Smooth muscle cell (in vitro differentiated cells): ENCODE measurements around the gene MARCHF10. TPM values are rescaled to one million over a fixed set of nuclear protein-coding genes. Genes with fewer than 3 reads are reported as not detected.

Experiments used
- DNase-seq: peaks from one replicate; lab custom pipeline; 2025; ENCODE audit not compliant: unreplicated experiment; lab: John Stamatoyannopoulos, UW
- H2AFZ ChIP-seq: fragments of 200-600 bp; sonication (generic); 2 replicates; pipeline ENCODE4 v1.6.0; 2016; ENCODE audit warnings: antibody characterized with exemption, low read depth, mild to moderate bottlenecking
- H3F3A ChIP-seq: fragments of 200-600 bp; sonication (generic); 2 replicates; pipeline ENCODE4 v1.6.0; 2017; ENCODE audit warnings: antibody characterized with exemption, low read depth
- H3K27ac ChIP-seq: fragments of 200-600 bp; sonication (generic); 2 replicates; pipeline ENCODE4 v1.5.1; 2016; ENCODE audit warnings: low read depth, mild to moderate bottlenecking
- H3K27me3 ChIP-seq: fragments of 200-600 bp; sonication (generic); 2 replicates; pipeline ENCODE4 v1.6.1; 2016; ENCODE audit warnings: low read depth, mild to moderate bottlenecking
- H3K36me3 ChIP-seq: fragments of 200-600 bp; sonication (generic); 2 replicates; pipeline ENCODE4 v1.5.1; 2016; ENCODE audit warnings: low read depth
- H3K4me1 ChIP-seq: fragments of 200-600 bp; sonication (generic); 2 replicates; pipeline ENCODE4 v1.5.1; 2016; ENCODE audit warnings: low read depth
- H3K4me2 ChIP-seq: fragments of 200-600 bp; sonication (generic); 2 replicates; pipeline ENCODE4 v1.6.0; 2016; ENCODE audit warnings: mild to moderate bottlenecking
- H3K4me3 ChIP-seq: fragments of 200-600 bp; sonication (generic); 2 replicates; pipeline ENCODE4 v1.5.1; 2016; ENCODE audit warnings: mild to moderate bottlenecking
- H3K79me2 ChIP-seq: fragments of 200-600 bp; sonication (generic); 2 replicates; pipeline ENCODE4 v1.6.0; 2016; ENCODE audit warnings: low read depth, mild to moderate bottlenecking
- H3K9ac ChIP-seq: fragments of 200-600 bp; sonication (generic); 2 replicates; pipeline ENCODE4 v1.6.0; 2016; ENCODE audit warnings: low read depth
- H3K9me3 ChIP-seq: fragments of 200-600 bp; sonication (generic); replicated peaks from 2 replicates; pipeline ENCODE4 v1.5.1; 2016; ENCODE audit warnings: low read depth
- H4K20me1 ChIP-seq: fragments of 200-600 bp; sonication (generic); 2 replicates; pipeline ENCODE4 v1.6.0; 2016; ENCODE audit warnings: low read depth
- CTCF ChIP-seq: fragments of 200-600 bp; sonication (generic); IDR thresholded peaks from 2 replicates; pipeline ENCODE4 v1.5.1; 2017; ENCODE audit warnings: borderline replicate concordance, mild to moderate bottlenecking, antibody characterized with exemption; ENCODE audit not compliant: insufficient read depth, poor library complexity, severe bottlenecking
- WGBS: methylation state at CpG from one replicate; pipeline ENCODE4 v1.1.7; 2016; ENCODE audit warnings: low lambda C conversion rate; 5-methylcytosine and 5-hydroxymethylcytosine counted together
- polyA plus RNA-seq: library from polyadenylated mRNA; unstranded; fragments of >200 nt; fragmentation: Nextera tagmentation; extraction: Ambion mirVana; gene quantifications from 2 replicates; pipeline ENCODE4 v1.2.1, GENCODE V29; 2016
- total RNA-seq: library from RNA; depleted of rRNA; stranded (reverse); fragments of >200 nt; gene quantifications from 2 replicates; pipeline ENCODE4 v1.2.3, GENCODE V29; 2014

Gene MARCHF10
- total and polyA plus RNA-seq, 2 experiments from 2014 or later: not detected

GRCh38 chr17:62804822-62805221 lies 3.3 kb downstream of the MARCHF10 start:
- WGBS: 16% methylated on average over 7 of the region's 8 CpGs
- no peaks in the 10 kb centered on the region for H3F3A ChIP-seq
- no peaks in the 10 kb centered on the region for H3K9me3 ChIP-seq
- no peak overlapping the region for H2AFZ ChIP-seq
- H3K4me2 ChIP-seq: peak overlapping the region; percentile 66
- H3K27me3 ChIP-seq: no peaks in the 10 kb centered on the region
- DNase-seq: no peak
- no peaks in the 10 kb centered on the region for H3K36me3 ChIP-seq
- TF ChIP-seq CTCF: no peak
- peak overlapping the region; percentile 92 for H3K9ac ChIP-seq
- peaks cover 14% of the 10 kb centered on the region for H3K4me1 ChIP-seq
- H3K27ac ChIP-seq: peak overlapping the region; percentile 99
- no peaks in the 10 kb centered on the region for H4K20me1 ChIP-seq
- no peak overlapping the region for H3K4me3 ChIP-seq
- no peaks in the 10 kb centered on the region for H3K79me2 ChIP-seq

DNA sequence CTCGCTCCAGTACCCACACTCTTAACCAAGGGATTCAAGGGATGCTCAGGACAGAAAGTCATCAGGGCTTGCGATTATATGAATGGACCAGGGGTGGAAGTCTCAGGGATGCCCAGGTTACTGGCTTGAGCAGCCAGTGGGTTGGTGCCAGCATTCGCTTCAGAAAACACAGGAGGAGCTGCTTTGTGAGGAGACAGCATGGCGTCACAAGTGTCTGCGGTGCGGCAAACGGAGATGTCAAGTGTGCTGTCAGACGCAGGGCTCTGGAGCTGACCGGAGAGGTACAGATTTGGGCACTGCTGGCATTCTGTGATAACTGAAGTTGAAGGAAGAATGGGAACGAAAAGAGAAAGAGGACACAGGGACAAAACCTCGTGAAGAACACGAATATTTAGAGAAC lies 4.1 kb downstream of the MARCHF10 start:
- no peaks in the 10 kb centered on the region for H3F3A ChIP-seq
- no peaks in the 10 kb centered on the region for H3K79me2 ChIP-seq
- H3K27ac ChIP-seq: peak overlapping the region; percentile 99
- no peaks in the 10 kb centered on the region for H4K20me1 ChIP-seq
- H2AFZ ChIP-seq: no peak overlapping the region
- H3K4me1 ChIP-seq: peaks cover 14% of the 10 kb centered on the region
- no peaks in the 10 kb centered on the region for H3K27me3 ChIP-seq
- no peaks in the 10 kb centered on the region for H3K36me3 ChIP-seq
- H3K9ac ChIP-seq: peak overlapping the region; percentile 92
- no peak for DNase-seq
- no peak overlapping the region for H3K4me3 ChIP-seq
- no peak overlapping the region for H3K4me2 ChIP-seq
- H3K9me3 ChIP-seq: no peaks in the 10 kb centered on the region
- no peak for TF ChIP-seq CTCF
- WGBS: 89% methylated on average over 12 of the region's 12 CpGs

- no peak overlapping the region for H3K9ac ChIP-seq
- H3K4me3 ChIP-seq: no peak overlapping the region
- 92% methylated on average over 9 of the region's 9 CpGs for WGBS
- H2AFZ ChIP-seq: no peak overlapping the region
- peaks cover 14% of the 10 kb centered on the region for H3K4me1 ChIP-seq
- no peaks in the 10 kb centered on the region for H4K20me1 ChIP-seq
- H3K79me2 ChIP-seq: no peaks in the 10 kb centered on the region
- no peak overlapping the region for H3K27ac ChIP-seq
- no peaks in the 10 kb centered on the region for H3K36me3 ChIP-seq
- H3F3A ChIP-seq: no peaks in the 10 kb centered on the region
- no peak overlapping the region for H3K4me2 ChIP-seq
- H3K9me3 ChIP-seq: no peaks in the 10 kb centered on the region
- no peak for DNase-seq
- H3K27me3 ChIP-seq: no peaks in the 10 kb centered on the region
- TF ChIP-seq CTCF: no peak
Observed at GRCh38 chr17:62802561-62803205, 5.4 kb downstream of the MARCHF10 start.

- H4K20me1 ChIP-seq: no peaks in the 10 kb centered on the region
- peaks cover 8% of the 10 kb centered on the region for H3K4me1 ChIP-seq
- H3K4me3 ChIP-seq: no peak overlapping the region
- no peaks in the 10 kb centered on the region for H3K9me3 ChIP-seq
- WGBS: 90% methylated on average over 7 of the region's 7 CpGs
- H3K27ac ChIP-seq: no peak overlapping the region
- H3K79me2 ChIP-seq: no peaks in the 10 kb centered on the region
- DNase-seq: no peak
- H3K9ac ChIP-seq: no peak overlapping the region
- H3K4me2 ChIP-seq: no peak overlapping the region
- TF ChIP-seq CTCF: no peak
- H3K27me3 ChIP-seq: no peaks in the 10 kb centered on the region
- H2AFZ ChIP-seq: no peak overlapping the region
- no peaks in the 10 kb centered on the region for H3F3A ChIP-seq
- no peaks in the 10 kb centered on the region for H3K36me3 ChIP-seq
Observed at GRCh38 chr17:62801553-62802114, 6.5 kb downstream of the MARCHF10 start.
